HG03066 (cell line): ENCODE data around the gene SLC12A3.
"Not testable (repeated sequence)": the region's sequence is repeated elsewhere in the genome, so short reads cannot be mapped to it uniquely, and the experiment has no call there.

Source experiments
- ATAC-seq: cut with Tn5 transposase; IDR thresholded peaks from one replicate; pipeline ENCODE4 v1.9.1; 2021; ENCODE audit warnings: low read depth; ENCODE audit not compliant: unreplicated experiment

The SLC12A3 gene

DNA sequence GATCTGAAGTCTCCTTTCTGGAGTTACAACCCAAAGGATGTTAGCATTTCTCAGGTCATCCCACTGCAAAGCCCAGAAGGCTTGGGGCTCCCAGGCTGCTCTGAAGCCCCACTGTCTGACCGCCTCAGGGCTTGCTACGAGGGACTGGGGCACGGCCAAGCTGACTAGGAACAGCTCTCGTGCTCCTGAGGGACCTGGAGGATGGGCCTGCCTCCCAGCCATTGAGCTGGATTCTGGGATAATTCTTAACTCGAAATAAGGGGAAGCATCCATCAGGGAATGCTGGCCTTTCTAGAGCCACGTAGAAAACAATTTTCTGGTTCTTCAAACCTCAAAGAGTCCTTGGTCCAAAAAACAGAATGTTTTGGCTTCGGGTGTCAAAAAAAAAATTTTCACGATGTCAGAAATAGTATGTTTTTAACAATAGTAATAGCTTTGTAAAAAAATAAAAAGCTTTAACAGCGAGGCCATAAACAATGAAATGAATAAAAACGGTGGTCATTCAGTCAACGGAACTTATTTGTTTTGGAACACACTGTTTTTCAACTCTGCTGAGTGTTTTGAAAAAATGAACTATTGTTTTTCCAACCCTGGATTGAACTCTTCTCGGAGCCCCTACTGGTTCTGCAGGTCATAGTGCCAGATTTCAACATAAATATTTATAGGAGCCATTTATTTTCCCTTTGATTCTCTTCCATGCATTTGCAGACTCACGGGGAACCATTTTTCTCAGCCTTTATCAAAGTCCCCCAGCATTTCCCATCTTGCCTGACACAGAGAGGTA, 50.5 kb downstream of the SLC12A3 start:
- ATAC-seq: no peak

GRCh38 chr16:56916571-56917403, 51.8 kb downstream of the SLC12A3 start:
- peak; percentile 67 for ATAC-seq

DNA sequence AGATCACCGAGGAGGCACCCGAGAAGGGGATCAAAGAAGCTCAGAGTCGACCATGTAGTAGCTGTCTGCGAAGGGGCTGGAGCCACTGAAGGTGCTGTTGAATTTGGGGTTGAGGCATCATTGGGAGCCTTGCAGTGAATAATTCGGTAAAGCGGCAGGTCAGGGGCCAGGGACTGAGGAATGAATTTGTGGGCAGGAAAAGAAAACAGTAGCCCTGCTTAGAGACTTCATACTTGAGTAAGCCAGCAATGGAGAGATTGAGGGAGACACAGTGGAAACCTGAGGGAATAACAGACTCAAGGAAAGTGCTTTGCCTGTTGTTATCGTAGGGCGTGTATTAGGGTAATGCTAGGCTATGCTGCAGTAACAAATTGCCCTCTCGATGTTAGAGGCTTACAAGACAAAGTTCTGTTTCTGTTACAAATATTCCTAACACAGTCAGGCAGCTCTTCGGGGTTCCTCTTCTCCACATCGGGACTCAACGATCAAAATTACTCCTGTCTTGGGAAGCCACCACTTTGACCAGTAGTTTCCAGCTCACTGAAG, 53.5 kb downstream of the SLC12A3 start:
- ATAC-seq: no peak

- no peak for ATAC-seq
Observed at GRCh38 chr16:56919099-56919800, 54.2 kb downstream of the SLC12A3 start.

GRCh38 chr16:56921571-56921970, 56.6 kb downstream of the SLC12A3 start:
- ATAC-seq: no peak

- no peak for ATAC-seq
Observed at GRCh38 chr16:56923481-56924091, 58.6 kb downstream of the SLC12A3 start.

GRCh38 chr16:56927471-56927870, 62.5 kb downstream of the SLC12A3 start:
- no peak for ATAC-seq

DNA sequence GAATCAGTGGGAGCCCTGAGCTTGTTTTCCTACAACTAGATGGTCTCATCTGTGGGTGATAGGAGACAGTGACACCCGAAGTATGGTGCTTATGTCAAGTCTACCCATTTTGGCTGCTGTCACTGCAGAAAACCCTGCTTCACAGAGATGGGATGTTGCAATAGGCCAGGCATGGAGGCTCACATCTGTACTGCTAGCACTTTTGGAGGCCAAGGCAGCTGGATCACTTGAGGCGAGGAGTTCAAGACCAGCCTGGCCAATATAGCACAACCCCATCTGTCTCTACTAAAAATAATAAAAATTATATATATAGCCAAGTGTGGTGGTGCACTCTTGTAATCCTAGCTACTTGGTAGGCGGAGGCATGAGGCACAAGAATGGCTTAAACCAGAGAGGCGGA, 64.6 kb downstream of the SLC12A3 start:
- no peak for ATAC-seq

GRCh38 chr16:56930486-56931270, 65.7 kb downstream of the SLC12A3 start:
- no peak for ATAC-seq

- peak; percentile 41 for ATAC-seq
Observed at GRCh38 chr16:56931271-56931891, 66.4 kb downstream of the SLC12A3 start.

DNA sequence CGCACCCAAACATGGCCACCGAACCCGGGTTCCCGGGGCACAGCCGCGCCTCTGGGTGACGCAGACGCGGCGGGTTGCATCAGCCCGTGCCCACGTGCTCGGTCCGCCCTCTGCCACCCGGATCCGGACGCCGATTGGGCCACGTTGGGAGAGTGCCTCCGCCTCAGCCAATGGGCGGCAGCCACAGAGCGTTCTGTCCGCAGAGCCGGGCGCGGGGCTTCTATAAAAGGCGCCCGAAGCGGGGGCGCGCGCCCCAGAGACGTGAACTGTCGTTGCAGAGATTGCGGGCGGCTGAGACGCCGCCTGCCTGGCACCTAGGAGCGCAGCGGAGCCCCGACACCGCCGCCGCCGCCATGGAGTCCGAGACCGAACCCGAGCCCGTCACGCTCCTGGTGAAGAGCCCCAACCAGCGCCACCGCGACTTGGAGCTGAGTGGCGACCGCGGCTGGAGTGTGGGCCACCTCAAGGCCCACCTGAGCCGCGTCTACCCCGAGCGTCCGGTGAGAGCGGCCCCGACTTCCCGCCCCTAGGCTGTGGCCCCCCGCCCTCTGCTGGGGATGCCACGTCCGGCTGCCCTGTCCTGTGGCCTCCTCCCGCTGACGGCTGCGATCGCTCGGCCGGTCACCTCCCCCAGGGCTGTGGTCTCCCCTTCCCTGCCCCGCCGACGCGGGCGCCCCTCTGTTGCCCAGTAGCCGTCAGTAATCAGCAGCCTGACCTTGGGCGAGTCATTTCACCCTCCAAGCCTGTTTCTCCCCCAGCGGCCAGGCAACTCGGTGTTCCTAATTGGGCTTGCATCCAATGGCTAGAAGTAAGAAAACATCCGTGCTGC, 67.1 kb downstream of the SLC12A3 start, which contains the start of gene HERPUD1:
HERPUD1 (plus strand) TSS at position 251 of the 829 bp plus-strand sequence; CDS start at position 354, 103 bp downstream.
- ATAC-seq: peak; percentile 81

DNA sequence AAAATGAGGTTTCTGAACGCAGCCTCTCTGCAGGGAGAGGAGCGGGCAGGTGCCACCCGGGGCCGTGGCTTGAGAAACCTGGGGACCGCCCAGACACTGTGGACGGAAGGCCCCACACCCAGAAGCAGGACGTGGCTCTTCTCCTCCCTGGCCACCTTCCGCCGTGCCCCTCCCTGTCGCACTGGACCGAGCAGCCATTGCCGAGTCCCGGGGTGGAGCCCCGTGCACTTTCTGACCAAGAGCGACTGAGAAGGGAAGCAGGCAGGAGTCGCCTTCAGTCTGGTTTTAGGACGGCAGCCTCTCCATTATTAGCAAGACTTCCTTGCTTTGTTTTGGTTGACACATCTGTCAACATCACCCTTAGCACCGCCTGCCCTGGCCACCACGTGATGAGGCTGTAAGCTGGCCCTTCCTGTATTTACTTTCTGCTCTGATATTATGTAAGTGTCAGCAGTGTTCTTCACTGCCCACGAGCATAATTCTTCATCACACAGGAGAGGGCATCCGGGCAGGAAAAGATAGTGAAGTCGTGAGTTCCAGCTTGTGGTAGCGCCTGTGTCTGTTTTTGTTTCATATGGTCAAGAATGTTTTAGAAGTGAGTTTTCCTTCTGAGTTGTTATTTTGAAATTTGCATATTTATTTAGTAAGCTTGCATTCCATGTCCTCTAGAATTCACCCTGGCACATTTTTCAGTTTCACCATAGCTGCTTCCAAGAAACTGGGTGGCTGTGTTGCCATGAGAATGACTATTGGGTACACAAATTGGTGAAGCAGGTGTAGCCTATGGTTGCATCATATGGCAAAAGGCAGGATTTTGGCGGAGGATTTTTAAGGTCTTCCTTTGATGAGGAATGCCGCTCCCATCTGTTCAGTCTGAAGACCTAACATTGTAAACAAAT, 68.0 kb downstream of the SLC12A3 start:
- ATAC-seq: peak; percentile 7

- ATAC-seq: no peak
Observed at GRCh38 chr16:56933828-56934598, 69.0 kb downstream of the SLC12A3 start.

- ATAC-seq: not testable (repeated sequence)
Observed at GRCh38 chr16:56934599-56935145, 69.7 kb downstream of the SLC12A3 start.

DNA sequence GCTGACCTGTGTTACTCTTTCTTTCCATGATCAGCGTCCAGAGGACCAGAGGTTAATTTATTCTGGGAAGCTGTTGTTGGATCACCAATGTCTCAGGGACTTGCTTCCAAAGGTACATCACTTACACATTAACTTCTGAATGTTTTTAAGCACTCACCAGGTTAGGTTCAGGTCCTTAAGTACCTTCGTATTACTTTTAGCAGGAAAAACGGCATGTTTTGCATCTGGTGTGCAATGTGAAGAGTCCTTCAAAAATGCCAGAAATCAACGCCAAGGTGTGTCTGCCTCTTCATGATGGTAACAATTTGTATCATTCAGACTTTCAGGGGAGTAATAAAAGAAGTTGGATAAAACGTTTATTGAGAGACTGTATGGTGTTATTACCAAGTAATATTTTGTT, 70.2 kb downstream of the SLC12A3 start:
- ATAC-seq: no peak

DNA sequence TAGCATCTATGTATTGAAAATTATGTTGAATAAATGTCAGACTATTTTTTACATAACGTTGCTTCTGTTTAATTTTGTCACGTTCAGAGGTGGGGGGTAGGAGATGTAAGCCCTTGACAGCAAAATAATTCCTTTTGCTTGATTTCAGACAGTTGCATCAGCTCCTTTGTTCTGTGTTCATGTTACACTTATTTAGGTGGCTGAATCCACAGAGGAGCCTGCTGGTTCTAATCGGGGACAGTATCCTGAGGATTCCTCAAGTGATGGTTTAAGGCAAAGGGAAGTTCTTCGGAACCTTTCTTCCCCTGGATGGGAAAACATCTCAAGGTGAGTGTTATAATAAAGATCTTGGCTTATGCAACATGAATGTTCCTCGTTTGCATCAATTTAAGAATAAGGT, 71.5 kb downstream of the SLC12A3 start:
- no peak for ATAC-seq
